Right atrium auricular region (tissue), 2 donors: ENCODE measurements around the gene RAI1. TPM values are rescaled to one million over a fixed set of nuclear protein-coding genes. Genes with fewer than 3 reads are reported as not detected.

Experiments used
- DNase-seq: peaks from one replicate; pipeline ENCODE4 v3.0.0-alpha.2; 2019; ENCODE audit warnings: low spot score
- H3K27ac ChIP-seq, 2 donors: fragments of 200-600 bp; sonication (generic); 1 replicate in 1 of 2; 2 replicates in 1 of 2; pipeline ENCODE4 v1.5.1; 2016 to 2019
- H3K27me3 ChIP-seq, 2 donors: fragments of 200-600 bp; sonication (generic); one replicate each; pipeline versions ENCODE4 v1.5.1 to v1.6.0; 2017 to 2019
- H3K36me3 ChIP-seq: fragments of 200-600 bp; sonication (generic); one replicate; pipeline ENCODE4 v1.5.1; 2016
- H3K4me1 ChIP-seq, 2 donors: fragments of 200-600 bp; sonication (generic); one replicate each; pipeline versions ENCODE4 v1.5.1 to v1.6.0; 2017 to 2019
- H3K4me3 ChIP-seq, 2 donors: fragments of 200-600 bp; sonication (generic); 1 replicate in 1 of 2; 2 replicates in 1 of 2; pipeline ENCODE4 v1.5.1; 2017 to 2019; ENCODE audit warnings: mild to moderate bottlenecking in 1 of 2, moderate library complexity in 1 of 2
- H3K9me3 ChIP-seq, 2 donors: fragments of 200-600 bp; sonication (generic); one replicate each; pipeline ENCODE4 v1.5.1; 2019
- CTCF ChIP-seq, 2 donors: fragments of 200-600 bp; sonication (generic); IDR thresholded peaks; one replicate each; pipeline ENCODE4 v1.5.1; 2019; ENCODE audit warnings: antibody characterized with exemption in 2 of 2
- total RNA-seq, 2 donors: library from RNA; depleted of rRNA; stranded (reverse); fragments of >200 nt; gene quantifications; one replicate each; pipeline ENCODE4 v1.1.0, GENCODE V29; 2016

Gene RAI1
- total RNA-seq, 2 donors from 2014 or later, result 23.8 to 24.9 TPM

- no peaks in the 10 kb centered on the region for H3K36me3 ChIP-seq
- no peak overlapping the region for H3K27ac ChIP-seq
- no peaks in the 10 kb centered on the region for H3K9me3 ChIP-seq
- H3K4me3 ChIP-seq, result no peak overlapping the region
- H3K4me1 ChIP-seq, result peaks cover 0 to 31% of the 10 kb centered on the region in 2 donors
- TF ChIP-seq CTCF (IDR thresholded peaks at IDR 0.05), result no peak
- no peaks in the 10 kb centered on the region for H3K27me3 ChIP-seq
- no peak for DNase-seq
Observed at GRCh38 chr17:17667231-17667630, 14.0 kb upstream of the RAI1 start.

- Histone ChIP-seq H3K27me3 (no peaks in the 10 kb centered on the region), H3K4me3 (no peak overlapping the region), H3K9me3 (no peaks in the 10 kb centered on the region), H3K27ac (no peak overlapping the region), H3K36me3 (no peaks in the 10 kb centered on the region), H3K4me1 (peaks cover 0 to 37% of the 10 kb centered on the region in 2 donors)
- no peak for TF ChIP-seq CTCF (IDR thresholded peaks at IDR 0.05)
- DNase-seq, result no peak
Observed at GRCh38 chr17:17667947-17668346, 13.3 kb upstream of the RAI1 start.

DNA sequence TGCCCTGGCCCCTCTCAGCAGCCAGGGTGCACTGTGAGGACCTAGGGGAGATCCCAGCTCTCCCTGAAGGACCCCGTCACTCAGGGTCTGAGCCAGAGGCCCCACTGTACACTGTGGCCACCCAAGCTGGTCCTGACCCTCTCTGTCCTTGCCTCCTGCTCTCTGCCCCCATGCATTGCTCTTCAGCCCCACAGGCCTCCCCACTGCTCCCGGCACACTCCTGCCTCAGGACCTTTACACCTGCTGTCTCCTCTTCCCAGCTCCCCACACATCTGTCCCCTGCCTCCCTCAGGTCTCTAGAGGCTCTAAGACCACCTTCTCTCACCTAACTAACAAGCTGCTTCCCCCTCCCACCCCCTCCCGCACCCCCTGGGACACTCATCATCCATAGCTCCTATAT lies 12.9 kb upstream of the RAI1 start:
- Histone ChIP-seq H3K9me3 (no peaks in the 10 kb centered on the region), H3K27ac (no peak overlapping the region), H3K4me1 (peaks cover 0 to 37% of the 10 kb centered on the region in 2 donors), H3K36me3 (no peaks in the 10 kb centered on the region), H3K4me3 (no peak overlapping the region), H3K27me3 (no peaks in the 10 kb centered on the region)
- no peak for DNase-seq
- no peak for TF ChIP-seq CTCF (IDR thresholded peaks at IDR 0.05)

DNA sequence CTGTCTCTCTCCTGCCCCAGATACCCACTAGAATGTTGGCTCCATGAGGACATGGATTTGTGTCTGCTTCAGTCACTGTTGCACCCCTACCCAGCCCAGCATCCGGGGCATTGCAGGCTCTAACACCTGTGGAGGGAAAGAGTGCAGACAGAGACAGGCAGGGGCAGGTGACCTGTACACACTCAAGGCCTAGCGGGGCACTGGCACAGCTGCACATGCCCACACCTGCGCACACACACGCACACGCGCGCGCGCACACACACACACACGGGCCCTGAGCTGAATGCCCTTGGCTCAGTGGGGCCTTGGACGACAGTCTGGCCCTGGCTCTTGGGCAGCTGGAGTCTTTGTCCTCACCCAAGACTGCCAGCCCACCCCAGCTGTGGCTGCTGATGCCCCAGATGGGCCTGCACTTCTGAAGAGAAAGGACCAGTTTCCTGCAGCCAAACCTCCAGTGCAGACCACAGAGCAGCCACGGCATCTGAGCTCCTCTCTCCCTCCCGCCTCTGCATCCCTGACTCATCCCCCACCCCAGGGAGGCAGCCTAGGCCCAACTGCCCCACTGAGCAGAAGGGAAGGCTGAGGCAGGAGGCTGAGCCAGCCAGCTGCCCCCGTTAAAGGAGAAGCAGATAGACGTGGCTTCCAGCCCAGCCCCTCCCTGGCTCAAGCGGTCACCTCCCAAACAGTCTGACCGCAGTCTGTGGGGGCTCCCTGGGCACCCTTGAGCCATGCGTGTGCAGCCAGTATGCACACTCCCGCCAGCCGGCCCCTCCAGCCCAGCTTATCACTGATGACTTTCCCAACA lies 12.3 kb upstream of the RAI1 start:
- Histone ChIP-seq H3K36me3 (no peaks in the 10 kb centered on the region), H3K4me1 (peaks cover 0 to 33% of the 10 kb centered on the region in 2 donors), H3K27me3 (no peaks in the 10 kb centered on the region), H3K9me3 (no peaks in the 10 kb centered on the region), H3K4me3 (no peak overlapping the region), H3K27ac (no peak overlapping the region)
- DNase-seq, result no peak
- no peak for TF ChIP-seq CTCF (IDR thresholded peaks at IDR 0.05)

GRCh38 chr17:17669580-17670235 lies 11.6 kb upstream of the RAI1 start:
- no peaks in the 10 kb centered on the region for H3K27me3 ChIP-seq
- no peak for DNase-seq
- no peak overlapping the region for H3K27ac ChIP-seq
- H3K4me3 ChIP-seq, result no peak overlapping the region
- peaks cover 0 to 33% of the 10 kb centered on the region in 2 donors for H3K4me1 ChIP-seq
- no peaks in the 10 kb centered on the region for H3K36me3 ChIP-seq
- H3K9me3 ChIP-seq, result no peaks in the 10 kb centered on the region
- no peak for TF ChIP-seq CTCF (IDR thresholded peaks at IDR 0.05)
